HEK293T (cell line): Measurements from ENCODE around the gene PCIF1.
A peak's percentile ranks its signal among the peaks of the same experiment; 100 is the strongest.
"Not testable (repeated sequence)": the region's sequence is repeated elsewhere in the genome, so short reads cannot be mapped to it uniquely, and the experiment has no call there.

Experiments used
- CTCF ChIA-PET: fragments of 350-600 bp; formaldehyde crosslinking; extraction: SDS; loops from one replicate; lab custom pipeline; 2021; ENCODE audit warnings: antibody characterized with exemption, inconsistent platforms; lab: Yijun Ruan, JAX
- POLR2A ChIA-PET: fragments of 350-600 bp; formaldehyde crosslinking; extraction: SDS; loops from one replicate; lab custom pipeline; 2020; ENCODE audit warnings: antibody characterized with exemption, inconsistent platforms; lab: Yijun Ruan, JAX
- DNase-seq: peaks from one replicate; pipeline ENCODE4 v3.0.0; 2012; ENCODE audit warnings: mixed read lengths; ENCODE audit errors: extremely low spot score
- ARNT ChIP-seq: fragments of 450-650 bp; IDR thresholded peaks from 2 replicates; pipeline ENCODE4 v1.6.1; 2017; ENCODE audit warnings: mild to moderate bottlenecking
- BHLHE40 ChIP-seq: fragments of 450-650 bp; IDR thresholded peaks from 2 replicates; pipeline ENCODE4 v1.6.1; 2016; ENCODE audit warnings: mild to moderate bottlenecking, moderate library complexity, borderline replicate concordance
- CTBP1 ChIP-seq: fragments of 450-650 bp; IDR thresholded peaks from 2 replicates; pipeline ENCODE4 v1.6.1; 2016; ENCODE audit warnings: borderline replicate concordance
- ELF4 ChIP-seq: fragments of 450-650 bp; IDR thresholded peaks from 2 replicates; pipeline ENCODE4 v1.6.1; 2017; ENCODE audit warnings: antibody characterized with exemption
- FOXK2 ChIP-seq: fragments of 450-650 bp; IDR thresholded peaks from 2 replicates; pipeline ENCODE4 v1.6.1; 2016; ENCODE audit warnings: mild to moderate bottlenecking
- FOXM1 ChIP-seq: fragments of 450-650 bp; IDR thresholded peaks from 2 replicates; pipeline ENCODE4 v1.6.1; 2017; ENCODE audit warnings: mild to moderate bottlenecking, borderline replicate concordance
- HDGF ChIP-seq: fragments of 450-650 bp; IDR thresholded peaks from 2 replicates; pipeline ENCODE4 v1.6.1; 2017; ENCODE audit warnings: antibody characterized with exemption, borderline replicate concordance
- L3MBTL2 ChIP-seq: fragments of 450-650 bp; conservative IDR thresholded peaks from 2 replicates; pipeline ENCODE4 v1.6.1; 2016; ENCODE audit warnings: mild to moderate bottlenecking
- LEF1 ChIP-seq: fragments of 450-650 bp; IDR thresholded peaks from 2 replicates; pipeline ENCODE4 v1.6.1; 2017; ENCODE audit warnings: mild to moderate bottlenecking, borderline replicate concordance
- NFRKB ChIP-seq: fragments of 450-650 bp; IDR thresholded peaks from 2 replicates; pipeline ENCODE4 v1.6.1; 2016; ENCODE audit warnings: mild to moderate bottlenecking, moderate library complexity
- PKNOX1 ChIP-seq: fragments of 450-650 bp; IDR thresholded peaks from 2 replicates; pipeline ENCODE4 v1.6.1; 2016
- SP1 ChIP-seq: fragments of 450-650 bp; IDR thresholded peaks from 2 replicates; pipeline ENCODE4 v1.6.1; 2017
- SUZ12 ChIP-seq: fragments of 450-650 bp; IDR thresholded peaks from 2 replicates; pipeline ENCODE4 v1.6.1; 2016; ENCODE audit warnings: mild to moderate bottlenecking
- TARDBP ChIP-seq: fragments of 450-650 bp; IDR thresholded peaks from 2 replicates; pipeline ENCODE4 v1.6.1; 2016
- ZNF384 ChIP-seq: fragments of 450-650 bp; IDR thresholded peaks from 2 replicates; pipeline ENCODE4 v1.6.1; 2016

The PCIF1 gene

GRCh38 chr20:45983279-45983743, 48.8 kb downstream of the PCIF1 start:
- TF ChIP-seq ELF4, result no peak
- no peak for TF ChIP-seq BHLHE40
- no peak for TF ChIP-seq FOXK2
- no peak for TF ChIP-seq LEF1
- TF ChIP-seq ARNT, result no peak
- TF ChIP-seq TARDBP, result no peak
- TF ChIP-seq CTBP1, result no peak
- TF ChIP-seq SUZ12, result no peak
- no peak for TF ChIP-seq PKNOX1
- no peak for TF ChIP-seq FOXM1
- no peak for TF ChIP-seq NFRKB
- no peak for TF ChIP-seq SP1
- no peak for DNase-seq
- ChIA-PET CTCF (interaction anchor here (0.6 kb wide), 1 partner anchor 331 kb away, joined by 3 read pairs; no protein-coding TSS in a partner anchor), POLR2A (no interaction called here)

GRCh38 chr20:45985573-45985972, 51.1 kb downstream of the PCIF1 start:
- POLR2A ChIA-PET, result interaction anchor here (0.6 to 2.4 kb wide), 2 partner anchors 13 to 110 kb away, joined by 3 to 10 read pairs; partner anchors contain the start of gene ZNF335
- TF ChIP-seq ELF4 (no peak), SP1 (no peak), LEF1 (no peak), L3MBTL2 (no peak), ZNF384 (no peak), FOXM1 (no peak), TARDBP (no peak), HDGF (no peak)
- DNase-seq, result no peak
- CTCF ChIA-PET, result interaction anchor here (0.6 to 2.4 kb wide), 5 partner anchors 15 to 363 kb away, joined by 3 to 10 read pairs (median 3); no protein-coding TSS in a partner anchor

- POLR2A ChIA-PET, result interaction anchor here (1.0 to 2.4 kb wide), 2 partner anchors 14 to 28 kb away, joined by 3 to 10 read pairs; partner anchors contain the start of gene ZNF335
- no peak for TF ChIP-seq SUZ12
- TF ChIP-seq L3MBTL2, result no peak
- TF ChIP-seq PKNOX1, result no peak
- no peak for TF ChIP-seq LEF1
- no peak for TF ChIP-seq NFRKB
- TF ChIP-seq FOXM1, result no peak
- no peak for TF ChIP-seq TARDBP
- no peak for TF ChIP-seq BHLHE40
- TF ChIP-seq ZNF384, result no peak
- CTCF ChIA-PET, result interaction anchor here (0.6 to 2.4 kb wide), 15 partner anchors 8 to 459 kb away, joined by 3 to 19 read pairs (median 3); no protein-coding TSS in a partner anchor
- DNase-seq, result peak; percentile 85
Measured at GRCh38 chr20:45987108-45987780, 52.8 kb downstream of the PCIF1 start.

- DNase-seq, POLR2A ChIA-PET: not testable (repeated sequence)
- CTCF ChIA-PET, result interaction anchor here (1.3 kb wide), 1 partner anchor 10 kb away, joined by 4 read pairs; no protein-coding TSS in a partner anchor
- TF ChIP-seq ZNF384, result peak; percentile 62; the same call in 1 of the 2 replicates
- TF ChIP-seq PKNOX1, result peak; percentile 67
Measured at GRCh38 chr20:45988830-45989229, 54.3 kb downstream of the PCIF1 start.

GRCh38 chr20:45991616-45992015, 57.1 kb downstream of the PCIF1 start:
- no peak for DNase-seq
- ChIA-PET POLR2A (no interaction called here), CTCF (no interaction called here)
- TF ChIP-seq SP1 (no peak), BHLHE40 (no peak), L3MBTL2 (no peak), TARDBP (no peak), FOXK2 (no peak), ZNF384 (no peak), CTBP1 (no peak), ARNT (no peak)

GRCh38 chr20:45993197-45993951, 58.9 kb downstream of the PCIF1 start:
- no peak for DNase-seq
- POLR2A ChIA-PET, result no interaction called here
- TF ChIP-seq TARDBP, result no peak
- no peak for TF ChIP-seq SP1
- no peak for TF ChIP-seq ZNF384
- no peak for TF ChIP-seq FOXM1
- CTCF ChIA-PET, result no interaction called here
